Body of pancreas (tissue), 4 donors: ENCODE data around the gene NSFL1C. TPM values are rescaled to one million over a fixed set of nuclear protein-coding genes. Genes with fewer than 3 reads are reported as not detected.

Source experiments
- ATAC-seq: fragments of 150-250 bp; one replicate; pipeline ENCODE4 v1.9.1; 2016
- DNase-seq, 4 donors: peaks; one replicate each; pipeline ENCODE4 v3.0.0-alpha.2; 2019
- H3K27ac ChIP-seq, 4 donors: fragments of 200-600 bp; sonication (generic); 1 replicate in 3 of 4; 2 replicates in 1 of 4; pipeline versions ENCODE4 v1.5.1 to v1.6.1; 2016 to 2019; ENCODE audit warnings: mild to moderate bottlenecking in 1 of 4, mixed read lengths in 1 of 4, moderate library complexity in 1 of 4
- H3K27me3 ChIP-seq, 2 donors: fragments of 200-600 bp; sonication (generic); one replicate each; pipeline ENCODE4 v1.6.0; 2016; ENCODE audit warnings: mild to moderate bottlenecking in 1 of 2
- H3K36me3 ChIP-seq, 2 donors: fragments of 200-600 bp; sonication (generic); replicated peaks in 1 of 2; 2 replicates each; pipeline ENCODE4 v1.5.1; 2016; ENCODE audit warnings: low read depth in 2 of 2; ENCODE audit not compliant: insufficient read depth in 1 of 2
- H3K4me1 ChIP-seq: fragments of 200-600 bp; sonication (generic); one replicate; pipeline ENCODE4 v1.6.0; 2016
- H3K4me3 ChIP-seq, 2 donors: fragments of 200-600 bp; sonication (generic); 1 replicate in 1 of 2; 2 replicates in 1 of 2; pipeline ENCODE4 v1.5.1; 2016 to 2019
- H3K9me3 ChIP-seq, 3 donors: fragments of 200-600 bp; sonication (generic); 1 replicate in 2 of 3; 2 replicates in 1 of 3; pipeline ENCODE4 v1.5.1; 2016
- POLR2A ChIP-seq, 3 donors: fragments of 450-650 bp; IDR thresholded peaks; one replicate each; pipeline ENCODE4 v1.6.1; 2016; ENCODE audit warnings: antibody characterized with exemption in 3 of 3, mild to moderate bottlenecking in 2 of 3
- WGBS, 2 donors: methylation state at CpG; one replicate each; pipeline ENCODE4 v1.1.5; 2017; 5-methylcytosine and 5-hydroxymethylcytosine counted together
- intact Hi-C: fragments of 100-400 bp; cut with DNase I; formaldehyde crosslinking; loops from one replicate; pipeline ENCODE4 v1.15.1; 2023
- total RNA-seq, 2 donors: library from RNA; depleted of rRNA; stranded (reverse); fragments of >200 nt; gene quantifications; one replicate each; pipeline ENCODE4 v1.1.0, GENCODE V29; 2016
- TF ChIP-seq, protein P1 (sequence below), 7 experiments: fragments of 450-650 bp in 4 of 7; fragments of 200-600 bp in 3 of 7; sonication (generic) in 3 of 7; IDR thresholded peaks; one replicate each; pipeline ENCODE4 v1.5.1; 2016 to 2019; ENCODE audit warnings: antibody characterized with exemption in 7 of 7

NSFL1C gene
- 10 to 100 TPM; 23.1 to 33.7 TPM for total RNA-seq

DNA sequence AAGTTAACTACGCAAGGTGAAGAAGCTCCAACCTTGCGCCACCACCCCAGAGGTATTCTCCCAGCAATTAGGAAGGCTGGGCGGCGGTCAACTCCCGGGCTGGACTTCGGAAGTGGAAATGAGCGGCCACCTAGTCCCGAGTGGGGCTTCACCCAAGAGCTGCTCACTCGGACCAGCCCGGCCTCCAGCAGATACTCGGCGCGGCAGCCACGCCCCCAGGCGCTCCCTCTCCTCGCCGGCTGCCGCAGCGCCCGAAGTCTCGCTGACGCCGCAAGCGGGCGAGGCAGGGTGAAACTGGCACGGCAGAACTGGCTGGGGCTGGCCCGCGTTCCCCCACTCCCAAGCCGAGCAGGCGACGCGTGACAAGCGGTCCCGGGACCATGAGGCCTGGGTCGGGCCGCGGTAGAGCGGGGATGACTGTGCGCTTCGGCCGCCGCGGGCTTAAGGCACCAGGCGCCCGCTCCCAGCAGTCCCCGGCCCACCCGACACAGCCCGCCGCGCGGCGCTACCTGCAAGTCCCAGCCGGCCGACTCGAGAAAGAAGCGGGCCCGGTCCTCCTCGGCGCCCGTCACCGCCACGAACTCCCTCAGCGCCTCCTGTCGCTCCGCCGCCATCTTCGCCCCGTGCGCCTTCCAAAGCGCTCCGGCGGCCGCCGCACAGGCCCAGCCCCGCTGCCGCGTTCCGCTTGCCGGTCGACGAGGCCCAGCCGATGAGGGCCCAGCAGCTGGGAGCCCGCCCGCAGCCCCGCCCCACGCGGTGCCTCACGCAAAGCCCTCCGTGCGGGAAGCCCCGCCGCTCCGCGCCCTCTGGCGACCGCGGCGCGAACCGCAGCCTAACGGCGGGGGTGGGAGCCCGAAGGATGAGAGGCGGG is at the start of gene NSFL1C:
Gene NSFL1C, minus strand, starts transcription at position 639 of the 871 bp plus-strand sequence. Its CDS starts 25 bp downstream, at position 614.
- TF ChIP-seq POLR2A (IDR thresholded peaks at IDR 0.05) = peak; percentile 57 to 72 (median 69)
- TF ChIP-seq, protein P1, sequence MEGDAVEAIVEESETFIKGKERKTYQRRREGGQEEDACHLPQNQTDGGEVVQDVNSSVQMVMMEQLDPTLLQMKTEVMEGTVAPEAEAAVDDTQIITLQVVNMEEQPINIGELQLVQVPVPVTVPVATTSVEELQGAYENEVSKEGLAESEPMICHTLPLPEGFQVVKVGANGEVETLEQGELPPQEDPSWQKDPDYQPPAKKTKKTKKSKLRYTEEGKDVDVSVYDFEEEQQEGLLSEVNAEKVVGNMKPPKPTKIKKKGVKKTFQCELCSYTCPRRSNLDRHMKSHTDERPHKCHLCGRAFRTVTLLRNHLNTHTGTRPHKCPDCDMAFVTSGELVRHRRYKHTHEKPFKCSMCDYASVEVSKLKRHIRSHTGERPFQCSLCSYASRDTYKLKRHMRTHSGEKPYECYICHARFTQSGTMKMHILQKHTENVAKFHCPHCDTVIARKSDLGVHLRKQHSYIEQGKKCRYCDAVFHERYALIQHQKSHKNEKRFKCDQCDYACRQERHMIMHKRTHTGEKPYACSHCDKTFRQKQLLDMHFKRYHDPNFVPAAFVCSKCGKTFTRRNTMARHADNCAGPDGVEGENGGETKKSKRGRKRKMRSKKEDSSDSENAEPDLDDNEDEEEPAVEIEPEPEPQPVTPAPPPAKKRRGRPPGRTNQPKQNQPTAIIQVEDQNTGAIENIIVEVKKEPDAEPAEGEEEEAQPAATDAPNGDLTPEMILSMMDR (IDR thresholded peaks at IDR 0.05) = peak; percentile 82 to 99 (median 98)
- H3K27me3 ChIP-seq = no peaks in the 10 kb centered on the region
- intact Hi-C loops = loop anchor here (10.0 kb wide), 2 partner anchors 72 to 352 kb away; partner anchors contain the start of genes FKBP1A and PSMF1
- H3K36me3 ChIP-seq = no peaks in the 10 kb centered on the region
- WGBS, 2 donors = 1 to 2% methylated on average over 12 to 96 of the region's 104 CpGs
- ATAC-seq = peak; percentile 87
- peak; percentile 97 for DNase-seq
- peak within 1 kb of the TSS; percentile 56 to 95 (median 88) for H3K27ac ChIP-seq
- H3K4me1 ChIP-seq = peaks cover 61% of the 10 kb centered on the region
- peak within 1 kb of the TSS; percentile 87 to 99 for H3K4me3 ChIP-seq
- no peaks in the 10 kb centered on the region for H3K9me3 ChIP-seq

DNA sequence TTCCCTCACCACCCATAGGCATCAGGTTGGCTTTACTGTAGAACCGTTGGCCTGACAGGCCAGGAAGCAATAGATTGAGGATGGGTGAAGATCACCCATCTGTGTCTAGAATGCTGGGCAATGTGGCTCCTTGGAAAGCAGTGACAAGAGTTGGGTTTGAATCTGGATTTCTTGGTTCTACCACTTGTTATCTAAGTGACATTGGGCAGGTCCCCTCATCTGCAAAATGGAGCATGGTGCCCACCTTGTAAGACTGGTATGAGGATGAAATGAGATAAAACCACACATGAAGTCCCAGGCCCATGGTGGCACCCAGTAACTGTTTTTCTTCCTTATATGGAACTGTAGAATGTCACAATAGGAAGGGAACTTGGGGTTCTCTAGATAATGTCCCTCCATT is 47.2 kb upstream of the NSFL1C start:
- ATAC-seq (no peak), DNase-seq (no peak)
- Histone ChIP-seq H3K36me3 (no peaks in the 10 kb centered on the region), H3K9me3 (no peaks in the 10 kb centered on the region), H3K4me3 (no peak overlapping the region), H3K4me1 (no peaks in the 10 kb centered on the region), H3K27ac (no peak overlapping the region), H3K27me3 (no peaks in the 10 kb centered on the region)
- TF ChIP-seq, protein P1 (IDR thresholded peaks at IDR 0.05) = no peak
- no peak for TF ChIP-seq POLR2A (IDR thresholded peaks at IDR 0.05)
- intact Hi-C loops = no loop called here
- WGBS, 2 donors = 50 to 56% methylated on average over 1 of the region's 1 CpG

DNA sequence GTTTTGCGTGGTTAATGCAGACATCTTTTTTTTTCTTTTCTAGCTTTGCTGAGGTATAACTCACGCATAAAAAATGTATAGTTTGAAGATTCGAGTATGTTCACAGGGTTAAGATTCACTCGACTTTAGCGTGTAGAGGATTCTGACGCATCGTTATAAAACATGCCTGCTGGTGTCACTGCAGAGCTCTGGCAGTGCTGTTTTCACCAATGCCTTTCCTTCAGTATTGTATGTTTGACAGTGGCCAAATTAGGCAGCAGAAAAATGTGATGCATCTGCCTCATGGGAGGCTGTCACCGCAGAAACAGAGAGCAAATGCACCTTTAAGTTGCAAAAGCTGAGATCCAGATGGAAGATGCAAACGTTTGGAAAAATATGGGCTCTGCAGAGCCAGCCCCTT is 42.6 kb upstream of the NSFL1C start:
- TF ChIP-seq, protein P1 (IDR thresholded peaks at IDR 0.05) = peak in 1 of 7 experiments; percentile 16
- no peak for TF ChIP-seq POLR2A (IDR thresholded peaks at IDR 0.05)
- DNase-seq = no peak
- H3K4me3 ChIP-seq = no peak overlapping the region
- 23 to 27% methylated on average over 9 of the region's 9 CpGs for WGBS, 2 donors
- no peak overlapping the region for H3K27ac ChIP-seq
- intact Hi-C loops = no loop called here
- ATAC-seq = no peak
- no peaks in the 10 kb centered on the region for H3K27me3 ChIP-seq
- no peaks in the 10 kb centered on the region for H3K9me3 ChIP-seq
- H3K4me1 ChIP-seq = no peaks in the 10 kb centered on the region
- H3K36me3 ChIP-seq = no peaks in the 10 kb centered on the region

DNA sequence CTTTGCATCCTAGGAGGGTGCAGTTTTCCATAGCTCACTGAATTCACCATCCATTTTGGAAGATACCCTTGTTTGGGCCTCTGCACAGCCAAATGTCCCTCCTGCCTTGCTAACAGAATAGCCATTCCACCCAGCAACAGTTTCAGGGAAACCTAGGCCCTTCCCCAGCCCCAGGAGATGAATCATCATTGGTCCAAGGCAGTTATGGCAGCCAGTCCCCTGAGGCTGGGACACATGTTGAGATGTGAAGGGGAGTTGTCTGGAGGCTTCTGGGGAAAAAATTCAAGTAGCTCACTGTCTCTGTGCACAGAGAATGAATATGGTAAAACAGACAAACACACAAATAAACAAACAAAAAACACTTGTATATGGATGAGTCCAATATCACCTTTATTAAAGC is 41.9 kb upstream of the NSFL1C start:
- ATAC-seq (no peak), DNase-seq (no peak)
- Histone ChIP-seq H3K4me1 (no peaks in the 10 kb centered on the region), H3K4me3 (no peak overlapping the region), H3K9me3 (no peaks in the 10 kb centered on the region), H3K27ac (no peak overlapping the region), H3K27me3 (no peaks in the 10 kb centered on the region), H3K36me3 (no peaks in the 10 kb centered on the region)
- TF ChIP-seq, protein P1 (IDR thresholded peaks at IDR 0.05) = no peak
- TF ChIP-seq POLR2A (IDR thresholded peaks at IDR 0.05) = no peak
- intact Hi-C loops = no loop called here
